H1 (cell line): ENCODE results near the gene ELFN2. TPM values are rescaled to one million over a fixed set of nuclear protein-coding genes. Genes with fewer than 3 reads are reported as not detected.

Source experiments
- EZH2 ChIP-seq: fragments of 200-600 bp; sonication (generic); IDR thresholded peaks from 2 replicates; pipeline ENCODE4 v1.7.1; 2012; ENCODE audit warnings: low read depth, mild to moderate bottlenecking, moderate library complexity, low read length, inconsistent platforms; ENCODE audit not compliant: severe bottlenecking
- GABPA ChIP-seq: IDR thresholded peaks from 2 replicates; pipeline ENCODE4 v1.6.1; 2011; ENCODE audit warnings: mild to moderate bottlenecking, low read length, moderate library complexity, borderline replicate concordance; ENCODE audit not compliant: insufficient read depth
- RFX5 ChIP-seq: IDR thresholded peaks from 2 replicates; pipeline ENCODE4 v1.6.1; 2011; ENCODE audit warnings: low read depth, low read length, improper control_type of control experiment, borderline replicate concordance
- SIN3A ChIP-seq, 2 experiments: IDR thresholded peaks in 1 of 2; conservative IDR thresholded peaks in 1 of 2; 2 replicates each; pipeline ENCODE4 v1.6.1; 2011 to 2012; ENCODE audit warnings: low read length in 2 of 2, improper control_type of control experiment in 1 of 2, low read depth in 1 of 2, mild to moderate bottlenecking in 1 of 2
- SP1 ChIP-seq: IDR thresholded peaks from 2 replicates; pipeline ENCODE4 v1.6.1; 2011; ENCODE audit warnings: low read depth, low read length
- USF2 ChIP-seq: IDR thresholded peaks from 2 replicates; pipeline ENCODE4 v1.6.1; 2011; ENCODE audit warnings: low read length, improper control_type of control experiment
- ZNF274 ChIP-seq: IDR thresholded peaks from 2 replicates; pipeline ENCODE4 v1.7.0; 2012; ENCODE audit warnings: low read length, borderline replicate concordance; ENCODE audit errors: extremely low read depth
- polyA plus RNA-seq, 7 experiments: library from polyadenylated mRNA; depleted of rRNA in 3 of 7; stranded (reverse) in 5 of 7; unstranded in 2 of 7; fragments of >200 nt in 5 of 7; fragments of 200-250 nt in 2 of 7; gene quantifications; 1 replicate in 5 of 7; 2 replicates in 1 of 7; 4 replicates in 1 of 7; pipeline versions ENCODE4 v1.2.1 to v1.2.3, GENCODE V29; 2011 to 2013; ENCODE audit warnings: missing spikeins in 2 of 7, mixed read lengths in 2 of 7
- total RNA-seq: library from RNA; stranded (reverse); fragmentation: NEBNext Ultra II Directional; extraction: Animal tissue kit (Norgen Biotek cat#: 25700); gene quantifications from 2 replicates; pipeline ENCODE4 v1.2.1, GENCODE V29; 2021

ELFN2 gene
- total and polyA plus RNA-seq, 2 of the 8 experiments (the other 6 are each of a cell fraction or from before 2014, with no cell fraction given) = 0.63 to 0.88 TPM

GRCh38 chr22:37394341-37394740, 32.9 kb downstream of the ELFN2 start (continued):
- TF ChIP-seq GABPA (no peak), EZH2 (no peak), SP1 (no peak), USF2 (no peak), RFX5 (no peak), ZNF274 (no peak), SIN3A (conservative IDR thresholded peaks at IDR 0.05 in 1 of 2, IDR thresholded peaks at IDR 0.05 in 1 of 2; ENCODE audit: low read depth in 1 of 2, low read length in 2 of 2) (no peak)
